GM12878 (cell line): ENCODE measurements around the gene DYNC1I1. TPM values are rescaled to one million over a fixed set of nuclear protein-coding genes. Genes with fewer than 3 reads are reported as not detected.

Experiments used
- ATAC-seq: fragments of 200-7000 bp; cut with Tn5 transposase; 3 replicates; pipeline ENCODE4 v1.9.1; 2020; ENCODE audit warnings: mild to moderate bottlenecking, moderate library complexity
- BruUV-seq: library from RNA; stranded (reverse); fragments of 400-500 nt; replicated peaks from 2 replicates; lab custom pipeline; 2021; lab: Mats Ljungman, UMichigan
- CTCF ChIA-PET: fragments of 300-600 bp; sonication (Branson Sonifier 250); formaldehyde crosslinking; extraction: SDS; loops from one replicate; lab custom pipeline; 2021; ENCODE audit warnings: inconsistent platforms; lab: Yijun Ruan, JAX
- POLR2A ChIA-PET: fragments of 350-600 bp; formaldehyde crosslinking; extraction: SDS; loops from one replicate; lab custom pipeline; 2021; ENCODE audit warnings: inconsistent platforms; lab: Charles Lee
- RAD21 ChIA-PET: fragments of 300-600 bp; sonication (Branson Sonifier 250); formaldehyde crosslinking; loops from one replicate; lab custom pipeline; 2023; ENCODE audit warnings: antibody characterized with exemption; ENCODE audit not compliant: unreplicated experiment; lab: Charles Lee
- SMC1A ChIA-PET: fragments of 300-600 bp; sonication (Branson Sonifier 250); formaldehyde crosslinking; loops from one replicate; lab custom pipeline; 2023; ENCODE audit not compliant: unreplicated experiment, uncharacterized antibody; lab: Charles Lee
- DNase-seq: peaks from one replicate; pipeline ENCODE4 v3.0.0-alpha.2; 2011; ENCODE audit warnings: low read depth, low spot score
- FAIRE-seq: peaks from 3 replicates; lab custom pipeline; 2011; peaks lifted over from hg19 to GRCh38; lab: Jason Lieb, UNC
- H2AFZ ChIP-seq: 2 replicates; pipeline ENCODE4 v1.6.0; 2011; ENCODE audit warnings: low read depth, low read length, control low read depth; ENCODE audit not compliant: control insufficient read depth
- H3K27ac ChIP-seq: 2 replicates; pipeline ENCODE4 v1.5.1; 2011; ENCODE audit warnings: control low read depth; ENCODE audit not compliant: control insufficient read depth, insufficient read depth
- H3K27me3 ChIP-seq, 2 experiments: replicated peaks in 1 of 2; 2 replicates each; pipeline versions ENCODE4 v1.6.0 to v1.6.1; 2011; ENCODE audit warnings: low read length in 1 of 2; ENCODE audit not compliant: control insufficient read depth in 2 of 2, insufficient read depth in 2 of 2
- H3K36me3 ChIP-seq, 2 experiments: 2 replicates each; pipeline ENCODE4 v1.5.1; 2011; ENCODE audit warnings: low read length in 1 of 2; ENCODE audit not compliant: control insufficient read depth in 2 of 2, insufficient read depth in 2 of 2
- H3K4me1 ChIP-seq: 2 replicates; pipeline ENCODE4 v1.6.1; 2011; ENCODE audit warnings: mild to moderate bottlenecking, low read length, moderate library complexity, mixed read lengths; ENCODE audit not compliant: control insufficient read depth, insufficient read depth
- H3K4me2 ChIP-seq: 2 replicates; pipeline ENCODE4 v1.6.0; 2011; ENCODE audit warnings: control low read depth; ENCODE audit not compliant: control insufficient read depth, insufficient read depth
- H3K4me3 ChIP-seq: fragments of 200-600 bp; sonication (generic); 2 replicates; pipeline ENCODE4 v1.5.1; 2016
- H3K79me2 ChIP-seq: 2 replicates; pipeline ENCODE4 v1.6.0; 2011; ENCODE audit warnings: low read length; ENCODE audit not compliant: control insufficient read depth, insufficient read depth
- H3K9ac ChIP-seq: 2 replicates; pipeline ENCODE4 v1.8.0; 2011; ENCODE audit warnings: low read length, control low read depth, mixed read lengths; ENCODE audit not compliant: control insufficient read depth, insufficient read depth
- H3K9me3 ChIP-seq: replicated peaks from 3 replicates; pipeline ENCODE4 v1.5.1; 2011; ENCODE audit warnings: mild to moderate bottlenecking, low read length; ENCODE audit not compliant: control insufficient read depth, insufficient read depth
- H4K20me1 ChIP-seq: 2 replicates; pipeline ENCODE4 v1.6.0; 2011; ENCODE audit not compliant: control insufficient read depth, insufficient read depth
- CBX3 ChIP-seq: fragments of 200-600 bp; sonication (generic); IDR thresholded peaks from 2 replicates; pipeline ENCODE4 v1.6.1; 2016; ENCODE audit warnings: low read depth, borderline replicate concordance
- CEBPZ ChIP-seq: fragments of 150-350 bp; IDR thresholded peaks from 2 replicates; pipeline ENCODE4 v1.6.1; 2016; ENCODE audit warnings: low read depth, low read length
- EZH2 ChIP-seq: IDR thresholded peaks from 2 replicates; pipeline ENCODE4 v1.6.1; 2012; ENCODE audit warnings: low read depth, mild to moderate bottlenecking, control low read depth, inconsistent platforms, low read length, borderline replicate concordance; ENCODE audit not compliant: control insufficient read depth
- NFYB ChIP-seq: IDR thresholded peaks from 2 replicates; pipeline ENCODE4 v1.6.1; 2011; ENCODE audit warnings: low read depth, mild to moderate bottlenecking, low read length, improper control_type of control experiment, moderate library complexity; ENCODE audit not compliant: insufficient read depth
- RELB ChIP-seq: fragments of 450-650 bp; IDR thresholded peaks from 2 replicates; pipeline ENCODE4 v1.6.1; 2017; ENCODE audit warnings: low read depth, mild to moderate bottlenecking, moderate library complexity
- STAT3 ChIP-seq: IDR thresholded peaks from 2 replicates; pipeline ENCODE4 v1.6.1; 2011; ENCODE audit warnings: low read depth, low read length, improper control_type of control experiment
- ZNF207 ChIP-seq: fragments of 450-650 bp; IDR thresholded peaks from 2 replicates; pipeline ENCODE4 v1.6.1; 2014; ENCODE audit warnings: antibody characterized with exemption, mild to moderate bottlenecking, borderline replicate concordance
- ZSCAN29 ChIP-seq: fragments of 450-650 bp; IDR thresholded peaks from 2 replicates; pipeline ENCODE4 v1.6.1; 2017; ENCODE audit warnings: mild to moderate bottlenecking, moderate library complexity
- WGBS: methylation state at CpG from one replicate; pipeline ENCODE4 v1.1.6; 2016; ENCODE audit warnings: low lambda C conversion rate; ENCODE audit not compliant: insufficient replicate concordance, insufficient coverage; ENCODE audit errors: missing lambda C conversion rate; 5-methylcytosine and 5-hydroxymethylcytosine counted together
- in situ Hi-C: fragments of 300-500 bp; cut with MboI; formaldehyde crosslinking; loops from 9 replicates; pipeline ENCODE4 v1.14.3; 2018; ENCODE audit warnings: mixed read lengths
- intact Hi-C: fragments of 100-400 bp; cut with micrococcal nuclease; formaldehyde crosslinking; loops from one replicate; pipeline ENCODE4 v1.14.2; 2022; ENCODE audit not compliant: unreplicated experiment
- polyA plus RNA-seq, 11 experiments: library from polyadenylated mRNA; depleted of rRNA in 4 of 11; unstranded in 6 of 11; stranded (reverse) in 5 of 11; fragments of >200 nt; fragmentation: Nextera tagmentation in 4 of 11; fragmentation: Illumina TruSeq in 1 of 11; extraction: Ambion mirVana in 4 of 11; extraction: Trizol in 1 of 11; gene quantifications; 1 replicate in 1 of 11; 2 replicates in 10 of 11; pipeline versions ENCODE4 v1.2.1 to v1.2.3, GENCODE V29; 2011 to 2016; ENCODE audit warnings: inconsistent platforms in 2 of 11, missing spikeins in 2 of 11, low read depth in 1 of 11
- total RNA-seq, 4 experiments: library from RNA; depleted of rRNA in 3 of 4; stranded (reverse); fragments of >200 nt in 3 of 4; fragmentation: Illumina TruSeq in 1 of 4; extraction: Trizol in 1 of 4; gene quantifications; 2 replicates each; pipeline versions ENCODE4 v1.2.1 to v1.2.3, GENCODE V29; 2013 to 2021

The DYNC1I1 gene
- total and polyA plus RNA-seq, 10 of the 15 experiments (the other 5 are each of a cell fraction or from before 2014, with no cell fraction given), result 0.05 to 0.91 (median 0.14) TPM; not detected in 3

- in situ Hi-C loops (no loop called here), intact Hi-C loops (no loop called here)
- RAD21 ChIA-PET, result no interaction called here
- 94% methylated on average over 2 of the region's 2 CpGs for WGBS
- no peak overlapping the region for H3K4me3 ChIP-seq
- H3K9me3 ChIP-seq, result no peaks in the 10 kb centered on the region
- H3K27me3 ChIP-seq, result no peaks in the 10 kb centered on the region
- no peak for ATAC-seq
- no peak for FAIRE-seq
- TF ChIP-seq NFYB (no peak), STAT3 (no peak), CBX3 (no peak), ZNF207 (no peak), RELB (no peak), CEBPZ (no peak), EZH2 (no peak), ZSCAN29 (no peak)
- no peaks in the 10 kb centered on the region for H3K4me1 ChIP-seq
- POLR2A ChIA-PET, result no interaction called here
- no peak overlapping the region for H3K4me2 ChIP-seq
- no TSS peak for BruUV-seq
- SMC1A ChIA-PET, result no interaction called here
- no peak overlapping the region for H2AFZ ChIP-seq
- H3K36me3 ChIP-seq, result no peaks in the 10 kb centered on the region; a peak in 2 of 4 replicates
- H3K79me2 ChIP-seq, result no peaks in the 10 kb centered on the region
- CTCF ChIA-PET, result no interaction called here
- H3K9ac ChIP-seq, result no peak overlapping the region
- no peaks in the 10 kb centered on the region for H4K20me1 ChIP-seq
- no peak for DNase-seq
- H3K27ac ChIP-seq, result no peak overlapping the region
Observed at GRCh38 chr7:96120445-96121225, 348.3 kb downstream of the DYNC1I1 start.
